Measurements from ENCODE around the gene ITPR1. TPM values are rescaled to one million over a fixed set of nuclear protein-coding genes. Genes with fewer than 3 reads are reported as not detected.

Gene ITPR1
- total RNA-seq, 1 donor: 16.4 TPM

DNA sequence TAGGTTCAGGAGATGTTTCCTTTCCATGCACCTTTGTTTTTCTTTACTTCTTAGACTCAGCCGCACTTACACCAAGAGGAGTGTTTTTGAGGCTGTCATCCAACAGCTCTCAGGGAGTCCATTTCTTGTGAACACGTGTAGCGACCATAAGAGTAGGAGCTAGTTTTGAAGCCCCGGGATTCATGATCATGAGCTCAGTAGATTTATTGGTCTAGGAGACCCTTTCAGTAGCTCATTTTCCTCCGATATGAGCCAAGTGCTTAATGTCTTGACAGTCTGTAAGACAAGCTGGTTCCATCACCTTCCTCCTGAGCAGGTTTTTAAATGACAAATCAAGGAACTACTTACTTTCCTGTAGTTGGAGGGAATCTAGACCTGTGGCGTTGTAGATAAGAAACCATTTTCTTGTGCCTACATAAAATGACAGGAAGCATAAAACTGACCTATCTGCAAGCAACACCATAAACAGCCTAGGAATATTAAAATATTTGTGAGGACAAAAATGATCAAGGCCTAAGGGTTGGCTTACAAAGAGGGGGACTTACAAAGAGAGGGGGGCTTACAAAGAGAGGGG, 313.5 kb downstream of the ITPR1 start:
- no peak for DNase-seq (ENCODE audit: low read depth)
- TF ChIP-seq, protein P1, sequence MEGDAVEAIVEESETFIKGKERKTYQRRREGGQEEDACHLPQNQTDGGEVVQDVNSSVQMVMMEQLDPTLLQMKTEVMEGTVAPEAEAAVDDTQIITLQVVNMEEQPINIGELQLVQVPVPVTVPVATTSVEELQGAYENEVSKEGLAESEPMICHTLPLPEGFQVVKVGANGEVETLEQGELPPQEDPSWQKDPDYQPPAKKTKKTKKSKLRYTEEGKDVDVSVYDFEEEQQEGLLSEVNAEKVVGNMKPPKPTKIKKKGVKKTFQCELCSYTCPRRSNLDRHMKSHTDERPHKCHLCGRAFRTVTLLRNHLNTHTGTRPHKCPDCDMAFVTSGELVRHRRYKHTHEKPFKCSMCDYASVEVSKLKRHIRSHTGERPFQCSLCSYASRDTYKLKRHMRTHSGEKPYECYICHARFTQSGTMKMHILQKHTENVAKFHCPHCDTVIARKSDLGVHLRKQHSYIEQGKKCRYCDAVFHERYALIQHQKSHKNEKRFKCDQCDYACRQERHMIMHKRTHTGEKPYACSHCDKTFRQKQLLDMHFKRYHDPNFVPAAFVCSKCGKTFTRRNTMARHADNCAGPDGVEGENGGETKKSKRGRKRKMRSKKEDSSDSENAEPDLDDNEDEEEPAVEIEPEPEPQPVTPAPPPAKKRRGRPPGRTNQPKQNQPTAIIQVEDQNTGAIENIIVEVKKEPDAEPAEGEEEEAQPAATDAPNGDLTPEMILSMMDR (IDR thresholded peaks at IDR 0.05; ENCODE audit: insufficient read depth, low read depth, low read length): no peak
- no peak overlapping the region for H3K4me3 ChIP-seq (ENCODE audit: low read depth, low read length)

DNA sequence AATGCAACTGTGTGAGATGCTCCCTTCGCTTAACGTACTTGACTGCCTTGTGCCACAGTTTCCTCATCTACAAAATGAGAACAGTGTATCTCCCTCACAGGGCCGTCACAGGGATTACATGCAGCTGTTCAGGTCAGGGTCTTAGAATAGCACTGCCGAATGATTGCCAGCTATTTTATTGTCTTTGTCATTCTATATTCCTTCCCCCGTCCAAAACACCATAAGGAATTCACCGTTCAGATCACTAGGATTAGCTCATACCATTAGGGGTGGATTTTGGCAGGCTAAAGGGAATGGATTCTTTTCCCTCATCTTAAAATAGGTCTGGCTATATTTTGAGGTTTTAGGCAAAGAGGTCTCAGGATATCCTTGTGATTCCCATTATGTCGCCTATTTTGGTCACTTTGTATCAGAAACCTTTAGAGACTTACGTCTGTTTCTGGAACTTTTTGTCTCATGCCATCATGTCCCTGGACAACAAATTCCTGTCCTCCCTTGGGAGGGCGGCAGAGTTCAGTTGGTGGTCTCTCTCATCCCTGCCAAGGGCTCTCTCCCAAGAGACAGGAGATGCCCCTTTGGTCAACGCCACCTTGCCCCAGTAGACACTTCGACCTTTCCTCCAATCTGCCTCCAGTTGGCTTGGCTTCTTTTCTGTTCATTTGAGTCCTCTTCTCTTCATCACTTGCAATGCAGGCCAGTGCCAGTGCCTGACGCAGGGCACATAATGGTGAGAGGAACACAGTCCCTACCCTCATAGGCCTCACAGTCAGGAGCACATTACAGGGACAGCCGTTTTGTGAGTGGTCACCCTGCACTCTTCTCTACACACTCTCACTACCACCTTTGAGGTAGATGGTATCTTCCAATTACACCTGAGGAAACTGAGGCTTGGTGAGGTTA, 314.5 kb downstream of the ITPR1 start:
- H3K4me3 ChIP-seq (ENCODE audit: low read depth, low read length): no peak overlapping the region
- TF ChIP-seq, protein P1 (IDR thresholded peaks at IDR 0.05; ENCODE audit: insufficient read depth, low read depth, low read length): no peak
- DNase-seq (ENCODE audit: low read depth): no peak

DNA sequence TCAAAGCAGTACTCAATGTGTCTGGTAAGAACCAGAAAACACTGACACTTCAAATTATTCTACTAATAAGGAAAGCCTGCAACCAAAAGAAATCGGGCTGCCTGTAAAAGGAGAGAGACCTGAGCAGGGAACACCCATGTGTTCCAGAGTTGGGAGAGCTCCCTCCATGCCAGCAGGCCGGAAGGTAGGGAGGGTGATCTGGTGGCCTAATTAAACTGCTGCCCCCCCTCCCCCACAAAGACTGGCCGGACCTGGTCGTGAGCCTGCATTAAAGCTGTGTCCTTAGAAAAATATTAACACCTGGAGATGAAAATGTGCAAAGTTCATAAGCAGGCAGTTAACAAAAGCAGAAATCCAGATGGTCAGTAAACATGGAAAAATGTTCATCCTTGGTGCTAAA, 315.5 kb downstream of the ITPR1 start:
- TF ChIP-seq, protein P1 (IDR thresholded peaks at IDR 0.05; ENCODE audit: insufficient read depth, low read depth, low read length): no peak
- DNase-seq (ENCODE audit: low read depth): no peak
- no peak overlapping the region for H3K4me3 ChIP-seq (ENCODE audit: low read depth, low read length)

DNA sequence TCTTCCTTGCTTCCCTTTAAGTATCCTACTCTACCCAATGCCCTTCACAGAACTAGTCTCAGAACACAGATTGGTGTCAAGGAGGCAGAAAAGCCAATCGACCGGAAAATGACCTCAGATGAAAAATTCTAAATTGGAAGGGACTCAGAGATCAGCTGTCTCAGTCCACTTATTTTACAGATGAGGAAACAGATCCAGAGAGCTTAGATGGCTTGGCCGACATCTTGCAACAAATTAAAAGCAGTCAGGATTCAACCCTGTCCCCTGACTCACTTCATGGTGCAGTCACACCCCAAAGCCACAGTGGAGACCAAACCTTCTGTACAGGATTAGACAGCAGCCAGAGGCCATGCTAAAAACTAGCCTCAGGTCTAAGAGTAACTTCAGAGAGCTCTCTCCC, 316.8 kb downstream of the ITPR1 start:
- no peak for DNase-seq (ENCODE audit: low read depth)
- no peak overlapping the region for H3K4me3 ChIP-seq (ENCODE audit: low read depth, low read length)
- TF ChIP-seq, protein P1 (IDR thresholded peaks at IDR 0.05; ENCODE audit: insufficient read depth, low read depth, low read length): no peak

DNA sequence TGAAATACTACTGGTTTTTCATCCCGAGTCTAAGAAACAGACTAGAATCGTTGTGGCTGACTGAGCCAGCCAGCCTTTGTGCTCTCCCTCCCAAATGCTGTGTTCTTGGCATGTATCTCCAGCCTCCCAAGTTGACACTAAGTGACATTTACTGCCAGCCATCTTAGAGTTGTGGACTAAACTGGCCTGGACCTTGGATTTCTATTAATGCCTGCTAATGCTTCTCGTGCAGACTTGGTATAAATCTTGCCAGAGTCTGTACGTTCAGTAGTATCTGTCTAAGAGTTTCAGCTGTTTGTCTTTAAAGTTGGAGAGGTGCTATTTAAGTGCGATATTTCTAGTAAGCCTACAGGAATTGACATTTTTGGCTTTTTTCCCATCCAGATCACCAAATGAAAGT, 319.4 kb downstream of the ITPR1 start:
- no peak for DNase-seq (ENCODE audit: low read depth)
- TF ChIP-seq, protein P1 (IDR thresholded peaks at IDR 0.05; ENCODE audit: insufficient read depth, low read depth, low read length): no peak
- no peak overlapping the region for H3K4me3 ChIP-seq (ENCODE audit: low read depth, low read length)

DNA sequence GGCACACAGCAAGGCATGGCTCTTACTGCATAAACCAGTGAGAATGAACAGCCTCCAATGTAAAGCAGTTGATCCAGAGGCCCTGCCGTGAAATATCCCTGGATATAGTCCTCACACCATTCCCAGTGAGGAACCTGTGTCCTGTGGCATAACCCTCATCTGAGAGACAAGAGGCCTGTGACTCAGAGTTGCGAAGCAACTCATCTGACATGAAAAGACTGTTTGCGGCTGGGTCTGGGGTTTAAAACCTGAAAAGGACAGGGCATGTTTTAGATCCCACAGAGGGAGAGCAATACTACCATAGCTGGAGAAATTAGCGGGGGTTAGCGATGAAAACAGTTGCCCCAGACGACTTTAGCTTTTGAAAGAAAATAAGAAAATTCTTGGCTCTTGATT, 320.8 kb downstream of the ITPR1 start:
- TF ChIP-seq, protein P1 (IDR thresholded peaks at IDR 0.05; ENCODE audit: insufficient read depth, low read depth, low read length): no peak
- no peak for DNase-seq (ENCODE audit: low read depth)
- no peak overlapping the region for H3K4me3 ChIP-seq (ENCODE audit: low read depth, low read length)

All from fibroblast of villous mesenchyme (primary cell).